TTC549 (cell line): ENCODE measurements around the gene TBC1D3L.
"Not testable (repeated sequence)": the region's sequence is repeated elsewhere in the genome, so short reads cannot be mapped to it uniquely, and the experiment has no call there.

Experiments used
- FAIRE-seq: peaks from 2 replicates; lab custom pipeline; 2012; peaks lifted over from hg19 to GRCh38; lab: Jason Lieb, UNC

Gene TBC1D3L

GRCh38 chr17:37988960-37989359, at the start of gene TBC1D3L:
TBC1D3L (minus strand) TSS chr17:37989060; CDS start chr17:37987520, 1,540 bp downstream.
- not testable (repeated sequence) for FAIRE-seq

GRCh38 chr17:38003676-38004075, 14.8 kb upstream of the TBC1D3L start, which contains the start of gene TBC1D3D:
TBC1D3D (plus strand) TSS chr17:38003976; CDS start chr17:38005561, 1,585 bp downstream.
- FAIRE-seq, result not testable (repeated sequence)
